SK-N-SH (cell line): ENCODE measurements around the gene DND1. TPM values are rescaled to one million over a fixed set of nuclear protein-coding genes. Genes with fewer than 3 reads are reported as not detected.

Experiments used
- CTCF ChIA-PET: fragments of 300-600, 350-600 bp; formaldehyde crosslinking; extraction: SDS; loops from one replicate; lab custom pipeline; 2021; lab: Yijun Ruan, JAX
- POLR2A ChIA-PET: fragments of 350-600 bp; sonication (Branson Sonifier 250); formaldehyde crosslinking; extraction: SDS; loops from one replicate; lab custom pipeline; 2020; ENCODE audit warnings: antibody characterized with exemption, inconsistent platforms; lab: Yijun Ruan, JAX
- DNase-seq: peaks from one replicate; pipeline ENCODE4 v3.0.0; 2012
- H2AFZ ChIP-seq: fragments of 200-600 bp; sonication (generic); 2 replicates; pipeline ENCODE4 v1.8.1; 2016; ENCODE audit warnings: antibody characterized with exemption, mild to moderate bottlenecking, low read depth
- H3F3A ChIP-seq: fragments of 200-600 bp; sonication (generic); replicated peaks from 2 replicates; pipeline ENCODE3; 2016; ENCODE audit warnings: antibody characterized with exemption, mild to moderate bottlenecking; ENCODE audit not compliant: insufficient read depth
- H3K27ac ChIP-seq, 2 experiments: fragments of 200-500 bp in 1 of 2; fragments of 200-600 bp in 1 of 2; sonication (Bioruptor generic) in 1 of 2; sonication (generic), shearing (Covaris generic) in 1 of 2; 2 replicates each; pipeline versions ENCODE4 v1.5.1 to v1.6.1; 2014 to 2016; ENCODE audit warnings: low read depth in 2 of 2, inconsistent platforms in 1 of 2, low read length in 1 of 2, mild to moderate bottlenecking in 1 of 2, mixed read lengths in 1 of 2
- H3K27me3 ChIP-seq: fragments of 200-600 bp; sonication (generic), shearing (Covaris generic); 2 replicates; pipeline ENCODE4 v1.6.1; 2016; ENCODE audit warnings: mixed run types; ENCODE audit not compliant: insufficient read depth
- H3K36me3 ChIP-seq, 2 experiments: fragments of 200-500 bp in 1 of 2; fragments of 200-600 bp in 1 of 2; sonication (Bioruptor generic) in 1 of 2; sonication (generic) in 1 of 2; replicated peaks in 1 of 2; 2 replicates each; pipeline versions ENCODE3 to v1.5.1; 2014 to 2016; ENCODE audit warnings: low read length in 1 of 2, mild to moderate bottlenecking in 1 of 2; ENCODE audit not compliant: insufficient read depth in 2 of 2, control insufficient read depth in 1 of 2
- H3K4me1 ChIP-seq, 2 experiments: fragments of 200-500 bp in 1 of 2; fragments of 200-600 bp in 1 of 2; sonication (Bioruptor generic) in 1 of 2; sonication (generic), shearing (Covaris generic) in 1 of 2; 2 replicates each; pipeline versions ENCODE4 v1.5.1 to v1.6.1; 2014 to 2016; ENCODE audit warnings: low read depth in 1 of 2, low read length in 1 of 2, mixed run types in 1 of 2; ENCODE audit not compliant: insufficient read depth in 2 of 2, control insufficient read depth in 1 of 2
- H3K4me2 ChIP-seq: fragments of 200-600 bp; sonication (generic), shearing (Covaris generic); 2 replicates; pipeline ENCODE4 v1.6.1; 2017; ENCODE audit warnings: mixed run types
- H3K4me3 ChIP-seq, 2 experiments: fragments of 200-500 bp in 1 of 2; fragments of 200-600 bp in 1 of 2; sonication (Bioruptor generic) in 1 of 2; sonication (generic), shearing (Covaris generic) in 1 of 2; 2 replicates each; pipeline versions ENCODE4 v1.5.1 to v1.8.1; 2014 to 2016; ENCODE audit warnings: low read depth in 2 of 2, inconsistent platforms in 1 of 2, low read length in 1 of 2, mild to moderate bottlenecking in 1 of 2, mixed read lengths in 1 of 2, moderate library complexity in 1 of 2
- H3K79me2 ChIP-seq: fragments of 200-600 bp; sonication (generic); 2 replicates; pipeline ENCODE4 v1.8.1; 2017; ENCODE audit warnings: mild to moderate bottlenecking; ENCODE audit not compliant: insufficient read depth
- H3K9ac ChIP-seq: fragments of 200-600 bp; sonication (generic); 2 replicates; pipeline ENCODE4 v1.6.1; 2017; ENCODE audit warnings: mixed run types
- H3K9me2 ChIP-seq: fragments of 200-600 bp; sonication (generic); 2 replicates; pipeline ENCODE4 v1.6.1; 2017; ENCODE audit warnings: mixed run types
- H3K9me3 ChIP-seq: fragments of 200-600 bp; sonication (generic); 2 replicates; pipeline ENCODE4 v1.6.1; 2017; ENCODE audit warnings: mixed run types, mild to moderate bottlenecking, moderate library complexity
- H4K20me1 ChIP-seq: fragments of 200-600 bp; sonication (generic); 2 replicates; pipeline ENCODE4 v1.6.1; 2017; ENCODE audit warnings: mild to moderate bottlenecking, mixed run types; ENCODE audit not compliant: insufficient read depth
- CHD2 ChIP-seq: fragments of 150-350 bp; IDR thresholded peaks from 2 replicates; pipeline ENCODE4 v1.6.1; 2018; ENCODE audit warnings: low read length; ENCODE audit not compliant: partially characterized antibody
- CTCF ChIP-seq: fragments of 200-600 bp; sonication (generic); IDR thresholded peaks from 2 replicates; pipeline ENCODE4 v1.6.1; 2017; ENCODE audit warnings: antibody characterized with exemption, mild to moderate bottlenecking, moderate library complexity
- EP300 ChIP-seq, 2 experiments: IDR thresholded peaks; 2 replicates each; pipeline versions ENCODE4 v1.4.0 to v1.6.1; 2012; ENCODE audit warnings: borderline replicate concordance in 1 of 2, low read depth in 1 of 2, low read length in 1 of 2
- EZH2phosphoT487 ChIP-seq: fragments of 200-600 bp; sonication (generic); IDR thresholded peaks from 2 replicates; pipeline ENCODE4 v1.6.1; 2017; ENCODE audit warnings: low read depth, mixed run types, mild to moderate bottlenecking, antibody characterized with exemption, moderate library complexity, borderline replicate concordance
- FOXM1 ChIP-seq: IDR thresholded peaks from 2 replicates; pipeline ENCODE4 v1.4.0; 2012; ENCODE audit warnings: low read depth, mild to moderate bottlenecking
- IRF3 ChIP-seq: fragments of 150-350 bp; IDR thresholded peaks from 2 replicates; pipeline ENCODE4 v1.6.1; 2016; ENCODE audit warnings: mild to moderate bottlenecking, low read depth, low read length
- MAX ChIP-seq: IDR thresholded peaks from 2 replicates; pipeline ENCODE4 v1.4.0; 2012; ENCODE audit warnings: low read depth
- MXI1 ChIP-seq: IDR thresholded peaks from 2 replicates; pipeline ENCODE4 v1.6.1; 2012; ENCODE audit warnings: mild to moderate bottlenecking, low read depth, low read length, improper control_type of control experiment
- NFIC ChIP-seq: IDR thresholded peaks from 2 replicates; pipeline ENCODE4 v1.4.0; 2012; ENCODE audit warnings: borderline replicate concordance
- RXRA ChIP-seq: IDR thresholded peaks from 2 replicates; pipeline ENCODE4 v1.4.0; 2012; ENCODE audit warnings: low read depth, mild to moderate bottlenecking, borderline replicate concordance
- TCF12 ChIP-seq: IDR thresholded peaks from 2 replicates; pipeline ENCODE4 v1.4.0; 2012
- TEAD4 ChIP-seq: IDR thresholded peaks from 2 replicates; pipeline ENCODE4 v1.4.0; 2012; ENCODE audit warnings: mild to moderate bottlenecking, borderline replicate concordance; ENCODE audit not compliant: insufficient read depth
- USF1 ChIP-seq: IDR thresholded peaks from 2 replicates; pipeline ENCODE4 v1.4.0; 2012; ENCODE audit warnings: low read depth, borderline replicate concordance
- USF2 ChIP-seq: fragments of 150-350 bp; IDR thresholded peaks from 2 replicates; pipeline ENCODE4 v1.6.1; 2017; ENCODE audit warnings: antibody characterized with exemption, low read length, low read depth, borderline replicate concordance
- YY1 ChIP-seq: IDR thresholded peaks from 2 replicates; pipeline ENCODE4 v1.4.0; 2012; ENCODE audit warnings: low read depth, mild to moderate bottlenecking
- ZBTB33 ChIP-seq: IDR thresholded peaks from 2 replicates; pipeline ENCODE4 v1.4.0; 2012; ENCODE audit warnings: low read depth, borderline replicate concordance
- WGBS: methylation state at CpG from one replicate; pipeline ENCODE4 v1.1.6; 2017; ENCODE audit warnings: low lambda C conversion rate; 5-methylcytosine and 5-hydroxymethylcytosine counted together
- polyA plus RNA-seq, 3 experiments: library from polyadenylated mRNA; depleted of rRNA; stranded (reverse); fragments of >200 nt; gene quantifications; 2 replicates each; pipeline ENCODE4 v1.2.3, GENCODE V29; 2012

DND1 gene
- polyA plus RNA-seq, 1 of the 3 experiments (the other 2 are of a cell fraction), result 1.2 TPM

GRCh38 chr5:140630292-140631035 is 42.9 kb downstream of the DND1 start:
- no peak for DNase-seq
- H3K4me3 ChIP-seq, result no peak overlapping the region
- H3K9me3 ChIP-seq, result no peaks in the 10 kb centered on the region
- CTCF ChIA-PET, result interaction anchor here (1.1 to 1.5 kb wide), 2 partner anchors 8 to 9 kb away, joined by 3 to 5 read pairs; no protein-coding TSS in a partner anchor
- TF ChIP-seq EZH2phosphoT487 (no peak), NFIC (no peak), FOXM1 (no peak), MAX (no peak), CTCF (no peak), RXRA (no peak), EP300 (IDR thresholded peaks at IDR 0.05; ENCODE audit: borderline replicate concordance in 1 of 2, low read depth in 1 of 2, low read length in 1 of 2) (no peak), TCF12 (no peak), ZBTB33 (no peak), TEAD4 (no peak), USF2 (no peak), USF1 (no peak), YY1 (no peak), MXI1 (no peak), CHD2 (no peak), IRF3 (no peak)
- TF ChIP-seq, all 33 proteins: peak for 0
- WGBS, result 43% methylated on average over 2 of the region's 2 CpGs
- Histone ChIP-seq H3K9ac (no peak overlapping the region), H3K4me1 (no peaks in the 10 kb centered on the region), H3K4me2 (no peak overlapping the region), H3K36me3 (no peaks in the 10 kb centered on the region), H2AFZ (no peak overlapping the region), H4K20me1 (no peaks in the 10 kb centered on the region), H3K9me2 (no peaks in the 10 kb centered on the region), H3K27ac (no peak overlapping the region), H3F3A (no peaks in the 10 kb centered on the region), H3K27me3 (no peaks in the 10 kb centered on the region), H3K79me2 (no peaks in the 10 kb centered on the region)
- POLR2A ChIA-PET, result interaction anchor here (0.6 kb wide), 1 partner anchor 18 kb away, joined by 3 read pairs; no protein-coding TSS in a partner anchor
